ENCODE measurements around the gene ROBO2.

Gene ROBO2

GRCh38 chr3:77446761-77447160 lies 406.9 kb downstream of the ROBO2 start:
- H3K4me1 ChIP-seq (ENCODE audit: control insufficient read depth in 1 of 2, insufficient read depth in 2 of 2, low read length in 2 of 2) = no peaks in the 10 kb centered on the region
- H3K9ac ChIP-seq (ENCODE audit: low read length) = no peak overlapping the region
- no peaks in the 10 kb centered on the region for H3K27me3 ChIP-seq (ENCODE audit: insufficient read depth, low read length)
- H3K27ac ChIP-seq (ENCODE audit: low read depth, low read length) = no peak overlapping the region
- no peak overlapping the region for H3K18ac ChIP-seq (ENCODE audit: low read length)
- H4K12ac ChIP-seq (ENCODE audit: low read depth, low read length) = no peak overlapping the region
- H2BK12ac ChIP-seq (ENCODE audit: low read length) = no peak overlapping the region
- H3K4me3 ChIP-seq (ENCODE audit: low read depth, low read length) = no peak overlapping the region
- no peak for DNase-seq
- H3K79me2 ChIP-seq (ENCODE audit: control insufficient read depth, insufficient read depth, low read length, poor library complexity) = no peaks in the 10 kb centered on the region
- H3K79me1 ChIP-seq (ENCODE audit: low read length) = no peaks in the 10 kb centered on the region
- no peak overlapping the region for H4K91ac ChIP-seq (ENCODE audit: low read depth, low read length)
- H3K36me3 ChIP-seq (ENCODE audit: control insufficient read depth in 1 of 2, insufficient read depth in 2 of 2, low read length in 2 of 2) = no peaks in the 10 kb centered on the region
- H2AK5ac ChIP-seq (ENCODE audit: low read length) = no peak overlapping the region
- H3K9me3 ChIP-seq (ENCODE audit: insufficient read depth, low read depth, low read length) = no peaks in the 10 kb centered on the region
- H3K23ac ChIP-seq (ENCODE audit: low read length) = no peak overlapping the region
- H2AFZ ChIP-seq (ENCODE audit: insufficient read depth, low read length, poor library complexity) = no peak overlapping the region
- no peak overlapping the region for H2BK5ac ChIP-seq (ENCODE audit: low read depth, low read length, poor library complexity)
- H3K4me2 ChIP-seq (ENCODE audit: low read length) = no peak overlapping the region
- H4K8ac ChIP-seq (ENCODE audit: low read depth, low read length) = no peak overlapping the region
- H3K4ac ChIP-seq (ENCODE audit: low read depth, low read length) = no peak overlapping the region
- no peak overlapping the region for H2BK120ac ChIP-seq (ENCODE audit: insufficient read depth, low read length, poor library complexity)
- no peak overlapping the region for H3K14ac ChIP-seq (ENCODE audit: low read length)

GRCh38 chr3:77449459-77450350 lies 409.8 kb downstream of the ROBO2 start:
- no peak overlapping the region for H3K27ac ChIP-seq (ENCODE audit: low read depth, low read length)
- no peak overlapping the region for H2BK12ac ChIP-seq (ENCODE audit: low read length)
- no peak overlapping the region for H3K4me3 ChIP-seq (ENCODE audit: low read depth, low read length)
- DNase-seq = no peak
- H2AFZ ChIP-seq (ENCODE audit: insufficient read depth, low read length, poor library complexity) = no peak overlapping the region
- H3K36me3 ChIP-seq (ENCODE audit: control insufficient read depth in 1 of 2, insufficient read depth in 2 of 2, low read length in 2 of 2) = no peaks in the 10 kb centered on the region
- no peak overlapping the region for H3K4ac ChIP-seq (ENCODE audit: low read depth, low read length)
- H2AK5ac ChIP-seq (ENCODE audit: low read length) = no peak overlapping the region
- H3K4me2 ChIP-seq (ENCODE audit: low read length) = no peak overlapping the region
- no peaks in the 10 kb centered on the region for H3K27me3 ChIP-seq (ENCODE audit: insufficient read depth, low read length)
- H3K79me1 ChIP-seq (ENCODE audit: low read length) = no peaks in the 10 kb centered on the region
- H4K91ac ChIP-seq (ENCODE audit: low read depth, low read length) = no peak overlapping the region
- no CpG with 5 or more reads among the region's 6 CpGs for WGBS (ENCODE audit: extremely low coverage, insufficient coverage, insufficient read length)
- no peaks in the 10 kb centered on the region for H3K79me2 ChIP-seq (ENCODE audit: control insufficient read depth, insufficient read depth, low read length, poor library complexity)
- H3K18ac ChIP-seq (ENCODE audit: low read length) = no peak overlapping the region
- no peaks in the 10 kb centered on the region for H3K4me1 ChIP-seq (ENCODE audit: control insufficient read depth in 1 of 2, insufficient read depth in 2 of 2, low read length in 2 of 2)
- no peaks in the 10 kb centered on the region for H3K9me3 ChIP-seq (ENCODE audit: insufficient read depth, low read depth, low read length)
- no peak overlapping the region for H3K9ac ChIP-seq (ENCODE audit: low read length)
- H3K23ac ChIP-seq (ENCODE audit: low read length) = no peak overlapping the region
- H4K8ac ChIP-seq (ENCODE audit: low read depth, low read length) = no peak overlapping the region
- no peak overlapping the region for H2BK120ac ChIP-seq (ENCODE audit: insufficient read depth, low read length, poor library complexity)
- no peak overlapping the region for H3K14ac ChIP-seq (ENCODE audit: low read length)
- no peak overlapping the region for H2BK5ac ChIP-seq (ENCODE audit: low read depth, low read length, poor library complexity)
- no peak overlapping the region for H4K12ac ChIP-seq (ENCODE audit: low read depth, low read length)

GRCh38 chr3:77456431-77456830 lies 416.5 kb downstream of the ROBO2 start:
- Histone ChIP-seq H3K9me3 (ENCODE audit: insufficient read depth, low read depth, low read length) (no peaks in the 10 kb centered on the region), H3K79me2 (ENCODE audit: control insufficient read depth, insufficient read depth, low read length, poor library complexity) (no peaks in the 10 kb centered on the region), H3K9ac (ENCODE audit: low read length) (no peak overlapping the region), H2BK5ac (ENCODE audit: low read depth, low read length, poor library complexity) (no peak overlapping the region), H3K4me2 (ENCODE audit: low read length) (no peak overlapping the region), H2BK120ac (ENCODE audit: insufficient read depth, low read length, poor library complexity) (no peak overlapping the region), H2BK12ac (ENCODE audit: low read length) (no peak overlapping the region), H3K18ac (ENCODE audit: low read length) (no peak overlapping the region), H3K23ac (ENCODE audit: low read length) (no peak overlapping the region), H3K4me3 (ENCODE audit: low read depth, low read length) (no peak overlapping the region), H2AFZ (ENCODE audit: insufficient read depth, low read length, poor library complexity) (no peak overlapping the region), H3K4ac (ENCODE audit: low read depth, low read length) (no peak overlapping the region), H4K91ac (ENCODE audit: low read depth, low read length) (no peak overlapping the region), H3K27ac (ENCODE audit: low read depth, low read length) (no peak overlapping the region), H2AK5ac (ENCODE audit: low read length) (no peak overlapping the region), H3K4me1 (ENCODE audit: control insufficient read depth in 1 of 2, insufficient read depth in 2 of 2, low read length in 2 of 2) (no peaks in the 10 kb centered on the region), H3K14ac (ENCODE audit: low read length) (no peak overlapping the region), H3K36me3 (ENCODE audit: control insufficient read depth in 1 of 2, insufficient read depth in 2 of 2, low read length in 2 of 2) (no peaks in the 10 kb centered on the region), H4K8ac (ENCODE audit: low read depth, low read length) (no peak overlapping the region), H3K79me1 (ENCODE audit: low read length) (no peaks in the 10 kb centered on the region), H3K27me3 (ENCODE audit: insufficient read depth, low read length) (no peaks in the 10 kb centered on the region), H4K12ac (ENCODE audit: low read depth, low read length) (no peak overlapping the region)
- no peak for DNase-seq
- no CpG with 5 or more reads among the region's 1 CpG for WGBS (ENCODE audit: extremely low coverage, insufficient coverage, insufficient read length)

DNA sequence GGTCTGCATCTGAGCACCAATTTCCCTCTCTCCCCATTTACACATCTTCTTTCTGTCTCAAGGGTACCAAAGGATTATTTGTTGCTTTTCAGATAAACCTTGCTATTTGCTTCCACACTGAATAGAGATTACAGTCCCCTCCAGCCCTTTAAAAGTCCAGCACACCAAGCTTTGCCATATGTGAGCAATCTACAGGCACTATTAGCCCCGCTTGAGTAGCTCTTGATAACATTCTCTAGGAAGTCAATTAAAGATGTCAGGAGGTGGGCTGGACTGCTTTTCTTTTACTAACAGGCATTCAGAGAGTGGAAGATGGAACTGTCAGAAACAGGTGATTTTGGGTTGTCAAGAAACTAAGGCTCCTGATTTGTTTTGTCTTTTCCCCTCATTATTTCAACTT lies 417.0 kb downstream of the ROBO2 start:
- WGBS (ENCODE audit: extremely low coverage, insufficient coverage, insufficient read length) = no CpG with 5 or more reads among the region's 1 CpG
- Histone ChIP-seq H4K12ac (ENCODE audit: low read depth, low read length) (no peak overlapping the region), H2BK12ac (ENCODE audit: low read length) (no peak overlapping the region), H3K4me2 (ENCODE audit: low read length) (no peak overlapping the region), H3K14ac (ENCODE audit: low read length) (no peak overlapping the region), H3K27me3 (ENCODE audit: insufficient read depth, low read length) (no peaks in the 10 kb centered on the region), H2AK5ac (ENCODE audit: low read length) (no peak overlapping the region), H2BK120ac (ENCODE audit: insufficient read depth, low read length, poor library complexity) (no peak overlapping the region), H3K23ac (ENCODE audit: low read length) (no peak overlapping the region), H3K79me1 (ENCODE audit: low read length) (no peaks in the 10 kb centered on the region), H4K91ac (ENCODE audit: low read depth, low read length) (no peak overlapping the region), H3K9me3 (ENCODE audit: insufficient read depth, low read depth, low read length) (no peaks in the 10 kb centered on the region), H4K8ac (ENCODE audit: low read depth, low read length) (no peak overlapping the region), H3K36me3 (ENCODE audit: control insufficient read depth in 1 of 2, insufficient read depth in 2 of 2, low read length in 2 of 2) (no peaks in the 10 kb centered on the region), H2AFZ (ENCODE audit: insufficient read depth, low read length, poor library complexity) (no peak overlapping the region), H3K9ac (ENCODE audit: low read length) (no peak overlapping the region), H2BK5ac (ENCODE audit: low read depth, low read length, poor library complexity) (no peak overlapping the region), H3K4me1 (ENCODE audit: control insufficient read depth in 1 of 2, insufficient read depth in 2 of 2, low read length in 2 of 2) (no peaks in the 10 kb centered on the region), H3K18ac (ENCODE audit: low read length) (no peak overlapping the region), H3K4ac (ENCODE audit: low read depth, low read length) (no peak overlapping the region), H3K4me3 (ENCODE audit: low read depth, low read length) (no peak overlapping the region), H3K27ac (ENCODE audit: low read depth, low read length) (no peak overlapping the region), H3K79me2 (ENCODE audit: control insufficient read depth, insufficient read depth, low read length, poor library complexity) (no peaks in the 10 kb centered on the region)
- no peak for DNase-seq

Measured in trophoblast cell (in vitro differentiated cells and primary cell).